Neural progenitor cell (in vitro differentiated cells): ENCODE measurements around the gene KCNIP1.

Source experiments
- EZH2 ChIP-seq: fragments of 200-600 bp; sonication (generic); IDR thresholded peaks from 2 replicates; pipeline ENCODE4 v1.6.1; 2017; ENCODE audit warnings: antibody characterized with exemption, mild to moderate bottlenecking, moderate library complexity
- EZH2phosphoT487 ChIP-seq: fragments of 200-600 bp; sonication (generic); IDR thresholded peaks from 2 replicates; pipeline ENCODE4 v1.6.1; 2017; ENCODE audit warnings: antibody characterized with exemption
- TF ChIP-seq, protein P1 (sequence below): fragments of 200-600 bp; sonication (generic); IDR thresholded peaks from 2 replicates; pipeline ENCODE4 v1.5.1; 2017; ENCODE audit warnings: antibody characterized with exemption, mild to moderate bottlenecking

- TF ChIP-seq, protein P1, sequence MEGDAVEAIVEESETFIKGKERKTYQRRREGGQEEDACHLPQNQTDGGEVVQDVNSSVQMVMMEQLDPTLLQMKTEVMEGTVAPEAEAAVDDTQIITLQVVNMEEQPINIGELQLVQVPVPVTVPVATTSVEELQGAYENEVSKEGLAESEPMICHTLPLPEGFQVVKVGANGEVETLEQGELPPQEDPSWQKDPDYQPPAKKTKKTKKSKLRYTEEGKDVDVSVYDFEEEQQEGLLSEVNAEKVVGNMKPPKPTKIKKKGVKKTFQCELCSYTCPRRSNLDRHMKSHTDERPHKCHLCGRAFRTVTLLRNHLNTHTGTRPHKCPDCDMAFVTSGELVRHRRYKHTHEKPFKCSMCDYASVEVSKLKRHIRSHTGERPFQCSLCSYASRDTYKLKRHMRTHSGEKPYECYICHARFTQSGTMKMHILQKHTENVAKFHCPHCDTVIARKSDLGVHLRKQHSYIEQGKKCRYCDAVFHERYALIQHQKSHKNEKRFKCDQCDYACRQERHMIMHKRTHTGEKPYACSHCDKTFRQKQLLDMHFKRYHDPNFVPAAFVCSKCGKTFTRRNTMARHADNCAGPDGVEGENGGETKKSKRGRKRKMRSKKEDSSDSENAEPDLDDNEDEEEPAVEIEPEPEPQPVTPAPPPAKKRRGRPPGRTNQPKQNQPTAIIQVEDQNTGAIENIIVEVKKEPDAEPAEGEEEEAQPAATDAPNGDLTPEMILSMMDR = no peak
- TF ChIP-seq EZH2 (no peak), EZH2phosphoT487 (no peak)
These were observed 61.3 kb downstream of the KCNIP1 start for GRCh38 chr5:170565072-170565471.
